DMS114 treated with DMSO at 0.1 percent for 48 hours (cell line): ENCODE measurements around the gene PDK2.

Experiments used
- DNase-seq: peaks from one replicate; lab custom pipeline; 2025; ENCODE audit not compliant: unreplicated experiment; lab: John Stamatoyannopoulos, UW

The PDK2 gene

DNA sequence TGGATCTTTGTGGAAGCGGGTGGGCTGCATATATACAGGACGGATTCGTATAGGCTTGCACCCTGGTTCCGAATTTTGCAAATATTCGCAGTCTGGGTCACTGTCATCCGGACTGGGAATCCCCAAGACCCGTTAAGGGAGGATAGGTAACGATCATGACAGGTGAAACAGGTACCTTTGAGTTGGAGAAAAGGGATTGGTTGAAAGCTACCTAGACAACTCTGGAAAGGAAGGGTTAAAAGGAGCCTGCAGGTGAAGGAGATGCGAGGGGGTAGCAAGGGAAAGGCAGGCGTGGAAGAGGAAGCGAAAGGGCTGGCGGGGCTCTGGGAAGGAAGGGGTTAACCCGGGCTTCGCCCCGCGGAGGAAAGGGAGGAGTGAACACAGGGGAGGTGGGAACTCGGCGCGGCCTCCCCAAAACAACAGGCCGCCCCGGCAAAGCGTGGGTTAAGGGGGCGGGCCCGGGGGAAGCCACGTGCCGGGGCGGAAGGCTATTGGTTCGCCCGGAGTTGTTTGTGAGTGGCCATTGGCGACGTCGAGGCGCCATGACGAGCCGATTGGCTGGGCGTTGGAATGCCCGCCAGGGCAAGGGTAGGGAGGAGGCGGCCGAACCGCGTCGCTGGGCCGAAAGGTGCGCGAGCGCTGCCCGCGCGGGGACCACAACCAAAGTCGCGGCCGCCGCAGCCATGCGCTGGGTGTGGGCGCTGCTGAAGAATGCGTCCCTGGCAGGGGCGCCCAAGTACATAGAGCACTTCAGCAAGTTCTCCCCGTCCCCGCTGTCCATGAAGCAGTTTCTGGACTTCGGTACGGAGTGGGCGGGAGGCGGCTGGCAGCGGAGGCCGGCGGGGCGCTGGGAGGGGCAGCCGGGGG is at the start of gene PDK2:
TSS of gene PDK2 (plus strand) at position 599 of the 867 bp plus-strand sequence. CDS start at position 684, 85 bp downstream.
- peak; percentile 81 for DNase-seq

DNA sequence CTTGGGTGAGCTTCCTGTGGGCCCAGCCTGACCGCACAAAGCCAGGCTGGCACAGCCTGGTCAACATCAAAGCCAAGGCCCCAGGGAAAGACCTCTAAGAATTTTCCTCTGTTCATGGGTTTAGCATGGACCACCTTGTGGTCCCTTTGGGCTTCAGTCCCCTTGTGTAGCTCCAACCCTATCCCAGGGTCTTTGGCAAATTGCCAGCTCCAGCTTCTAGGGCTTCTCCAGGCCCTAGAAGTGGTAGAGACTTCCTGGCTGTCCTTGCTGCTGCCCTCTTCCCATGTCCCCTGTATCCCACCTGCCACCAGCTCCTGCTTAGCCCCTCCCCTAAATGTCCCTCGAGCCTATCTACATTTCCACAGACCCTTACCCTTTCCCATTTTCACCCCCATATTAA is 49.0 kb upstream of the PDK2 start:
- no peak for DNase-seq

DNA sequence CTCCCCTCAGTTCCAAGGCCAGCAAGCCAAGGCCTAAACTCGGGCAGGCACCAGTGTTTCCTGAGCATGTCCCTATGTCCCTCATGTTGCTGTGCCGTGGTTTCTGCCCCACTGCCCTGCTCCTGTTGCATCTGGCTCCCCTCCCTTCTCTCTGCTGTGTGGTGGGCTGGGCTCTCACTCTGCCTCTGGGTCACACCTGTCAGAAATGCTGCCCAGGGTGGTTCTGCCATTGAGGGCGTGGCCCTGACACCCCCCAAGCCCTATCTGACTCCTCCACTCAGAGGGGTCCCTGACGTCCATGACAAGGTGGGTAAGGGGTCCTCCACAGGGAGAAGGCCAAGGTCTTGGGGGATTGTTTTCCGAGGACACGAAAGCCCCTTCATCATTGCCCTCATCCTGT is 48.5 kb upstream of the PDK2 start:
- DNase-seq, result no peak

DNA sequence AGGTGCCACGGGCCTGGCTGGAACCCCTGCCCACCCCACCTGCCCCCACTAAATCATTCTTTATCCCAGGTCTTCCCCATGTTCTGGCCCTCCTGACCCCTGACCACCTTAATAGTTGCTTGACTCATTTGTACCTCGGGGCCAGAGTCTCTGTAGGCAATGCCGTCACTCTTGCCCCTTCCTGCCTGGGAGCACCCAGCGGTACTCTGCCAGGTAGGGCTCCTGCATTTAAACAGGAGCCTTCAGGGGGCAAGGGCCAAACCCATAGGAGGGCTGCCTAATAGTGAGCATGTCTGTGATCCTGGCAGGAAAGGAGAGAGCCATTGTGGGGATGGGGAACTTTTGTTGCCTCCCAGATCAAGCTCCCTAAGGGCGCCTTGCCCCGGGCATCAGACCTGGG is 48.1 kb upstream of the PDK2 start:
- DNase-seq, result no peak

DNA sequence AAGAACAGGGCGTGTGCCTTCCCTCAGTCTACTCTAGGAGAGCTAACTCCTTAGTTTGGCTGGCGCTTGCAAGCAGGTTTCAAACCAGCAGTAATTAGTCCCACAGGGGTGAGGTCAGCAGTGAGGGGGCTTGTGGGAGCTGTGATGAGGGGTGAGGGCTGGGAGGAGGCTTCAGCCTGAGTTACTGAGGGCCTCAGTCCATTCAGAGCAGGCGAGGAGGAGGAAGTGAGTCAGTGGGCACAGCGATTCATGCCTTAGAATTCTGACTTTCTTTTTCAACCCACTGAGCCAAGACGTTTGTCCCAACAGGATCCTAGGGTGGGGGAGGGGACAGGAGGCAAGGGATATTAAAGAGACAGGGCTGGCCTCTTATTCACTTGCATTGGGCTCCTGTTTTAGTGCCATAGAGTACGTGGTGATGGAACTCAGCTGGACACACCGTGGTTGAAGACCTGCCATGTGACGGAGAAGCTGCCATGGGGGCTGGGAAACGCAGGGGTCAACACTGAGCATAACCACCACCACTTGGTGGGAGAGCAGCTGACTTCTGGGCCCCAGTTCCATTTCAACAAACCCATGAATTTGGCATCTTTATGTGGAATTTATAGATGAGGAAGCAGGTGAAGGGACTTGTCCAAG is 47.5 kb upstream of the PDK2 start:
- no peak for DNase-seq

DNA sequence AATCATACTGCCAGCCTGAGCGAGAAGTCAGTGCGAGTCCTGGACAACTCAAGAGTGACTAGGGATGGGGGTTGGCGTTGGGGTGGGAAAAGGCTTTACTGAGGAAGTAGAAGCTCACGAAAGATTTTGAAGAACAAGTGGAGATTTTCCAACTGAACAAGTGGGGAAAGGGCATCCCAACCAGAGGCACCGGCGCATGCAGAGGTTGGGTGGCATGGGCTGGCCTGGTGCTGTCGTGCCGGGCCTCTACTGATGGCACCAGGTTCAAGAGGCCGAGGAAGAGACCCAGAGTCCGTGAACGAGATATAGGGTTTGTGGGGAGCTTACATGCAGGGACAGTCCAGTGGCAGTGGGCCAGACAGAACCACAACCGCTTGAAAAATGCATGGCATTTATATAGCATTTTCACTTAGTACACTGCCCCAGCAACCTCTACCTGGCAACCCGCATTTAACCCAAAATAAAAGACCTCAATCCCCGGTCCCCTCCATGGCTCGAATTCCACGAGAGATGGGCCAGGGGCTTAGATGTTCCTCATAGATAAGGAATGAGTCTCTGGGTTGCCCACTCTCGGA is 46.9 kb upstream of the PDK2 start:
- DNase-seq, result no peak

DNA sequence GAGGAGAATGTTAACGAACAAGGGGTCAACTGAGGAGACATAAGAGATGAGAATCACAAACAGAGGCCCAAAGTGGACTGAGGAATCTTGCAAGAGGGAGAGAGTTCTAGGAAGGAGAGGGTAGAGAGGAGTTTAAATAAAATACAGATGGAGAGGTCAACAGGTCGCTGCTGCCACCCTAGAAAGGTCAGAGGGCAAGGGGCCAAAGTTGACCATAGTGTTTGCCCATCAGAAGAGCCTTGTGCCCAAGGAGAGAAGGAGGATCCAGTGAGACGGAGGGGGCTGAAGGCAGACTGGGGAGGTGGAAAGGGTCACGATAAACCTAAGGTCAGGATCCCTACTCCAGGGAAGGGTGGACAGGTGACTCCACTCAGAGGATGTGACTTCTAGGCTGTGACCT is 46.2 kb upstream of the PDK2 start:
- DNase-seq, result no peak

DNA sequence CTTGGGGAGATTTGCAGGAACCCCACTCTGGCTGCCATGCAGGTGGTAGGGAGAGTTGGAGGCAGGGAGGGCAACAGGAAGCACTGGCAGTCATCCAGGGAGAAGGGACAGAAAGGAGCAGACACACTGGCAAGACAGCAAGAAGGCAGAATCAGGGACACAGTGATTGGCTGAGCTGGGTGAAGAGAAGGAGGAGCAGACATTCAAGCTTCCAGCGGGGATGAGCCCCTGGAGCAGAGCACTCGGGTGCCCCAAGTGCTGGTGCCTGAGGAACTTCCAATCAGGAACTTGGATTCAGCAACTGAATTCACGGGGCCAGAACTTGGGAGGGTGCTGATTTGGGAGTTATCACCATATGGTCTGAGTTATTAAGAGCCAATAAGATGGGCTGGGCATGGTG is 45.5 kb upstream of the PDK2 start:
- DNase-seq, result no peak

DNA sequence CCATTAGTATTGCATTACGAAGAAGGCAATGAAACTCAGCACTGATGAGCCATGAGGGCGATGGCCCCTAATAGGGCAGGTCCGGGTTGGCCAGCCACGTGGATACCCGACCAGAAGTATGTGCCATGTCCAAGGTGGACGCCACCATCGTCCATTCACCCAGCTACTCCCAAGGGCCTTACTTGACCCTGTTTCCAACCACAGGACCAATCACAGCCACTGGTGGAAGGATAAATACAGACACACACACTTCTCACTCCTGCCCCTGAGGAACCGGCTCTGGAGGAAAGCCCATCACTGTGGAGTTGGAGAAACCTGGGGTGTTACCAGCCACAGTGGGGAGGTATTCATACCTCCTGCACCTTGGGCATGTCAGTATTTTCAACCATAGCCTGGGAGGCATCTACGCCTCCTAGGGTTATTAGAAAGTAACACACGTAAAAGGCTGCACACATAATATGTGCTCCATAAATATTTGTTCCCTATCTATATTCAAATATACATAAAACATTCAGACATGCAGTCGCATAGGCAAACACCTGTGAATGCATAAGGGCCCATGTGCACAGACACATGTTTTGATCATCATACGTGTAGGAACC is 44.6 kb upstream of the PDK2 start:
- DNase-seq, result no peak

DNA sequence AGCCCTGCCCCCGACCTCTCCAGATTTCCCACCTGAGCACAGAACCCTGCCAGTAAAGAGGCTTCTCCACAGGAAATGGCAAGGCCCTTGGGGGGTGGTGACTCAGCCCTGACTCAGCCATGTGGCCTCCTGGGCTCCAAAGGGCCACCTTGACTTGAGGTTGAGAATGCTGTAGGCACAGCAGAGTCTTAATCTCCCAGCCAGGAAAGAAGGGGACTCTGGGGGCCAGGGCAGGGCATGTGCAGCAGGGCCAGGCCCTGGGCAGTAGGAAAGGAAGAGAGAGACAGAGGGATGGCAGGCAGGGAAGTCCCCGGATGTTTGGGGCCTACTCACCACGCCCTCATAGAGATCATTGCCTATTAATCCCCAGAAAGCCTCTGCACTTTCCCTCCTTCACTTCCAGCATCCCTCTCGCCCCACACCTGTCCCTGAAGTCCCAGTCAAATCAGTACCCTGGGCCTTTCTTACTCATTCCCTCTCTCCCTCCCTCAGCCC is 44.0 kb upstream of the PDK2 start:
- DNase-seq, result no peak

DNA sequence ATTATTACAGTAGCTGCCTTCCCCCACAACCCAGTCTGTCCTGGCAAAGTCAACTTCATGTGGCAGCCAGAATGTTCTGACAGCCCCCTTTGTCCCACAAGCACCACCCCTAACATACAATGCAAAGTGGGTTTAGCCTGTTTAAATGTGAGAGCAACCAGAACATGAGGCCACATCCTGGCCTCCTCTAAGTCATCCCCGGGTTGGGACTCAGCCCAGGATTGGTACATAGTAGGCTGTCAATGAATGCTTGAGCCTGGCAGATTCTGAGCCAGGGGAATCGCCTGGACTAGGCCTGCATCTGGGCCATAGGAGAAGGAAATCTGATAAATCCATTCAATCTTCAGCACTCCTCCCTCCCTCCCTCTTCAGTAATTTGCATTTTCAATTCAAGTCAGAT is 43.5 kb upstream of the PDK2 start:
- DNase-seq, result no peak

DNA sequence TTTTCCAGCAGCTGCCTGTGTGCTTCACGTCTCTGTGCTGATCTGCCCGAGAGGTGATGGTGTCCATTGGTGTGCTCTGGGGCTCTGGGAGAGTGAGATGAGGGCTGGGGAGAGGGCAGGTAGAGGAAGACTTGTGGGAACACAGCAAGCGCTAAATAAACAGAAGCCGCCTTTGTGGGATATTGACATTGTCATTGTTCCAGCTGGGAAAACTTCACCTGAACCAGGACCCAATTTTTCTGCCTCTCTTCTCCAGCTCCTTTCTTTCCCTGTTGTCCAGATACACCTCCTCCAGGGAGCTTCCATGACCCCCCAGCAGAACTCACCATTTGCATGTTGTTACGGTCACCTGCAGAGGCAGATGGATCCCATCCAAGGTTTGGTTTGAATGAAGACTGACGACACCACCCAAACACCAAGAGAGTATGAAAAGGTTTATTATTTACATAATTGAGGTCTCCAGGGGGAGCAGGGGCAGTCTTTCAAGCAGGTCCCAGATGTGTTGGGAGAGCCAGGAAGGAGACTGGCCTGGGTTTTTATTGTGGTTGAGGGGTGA is 42.8 kb upstream of the PDK2 start:
- no peak for DNase-seq

DNA sequence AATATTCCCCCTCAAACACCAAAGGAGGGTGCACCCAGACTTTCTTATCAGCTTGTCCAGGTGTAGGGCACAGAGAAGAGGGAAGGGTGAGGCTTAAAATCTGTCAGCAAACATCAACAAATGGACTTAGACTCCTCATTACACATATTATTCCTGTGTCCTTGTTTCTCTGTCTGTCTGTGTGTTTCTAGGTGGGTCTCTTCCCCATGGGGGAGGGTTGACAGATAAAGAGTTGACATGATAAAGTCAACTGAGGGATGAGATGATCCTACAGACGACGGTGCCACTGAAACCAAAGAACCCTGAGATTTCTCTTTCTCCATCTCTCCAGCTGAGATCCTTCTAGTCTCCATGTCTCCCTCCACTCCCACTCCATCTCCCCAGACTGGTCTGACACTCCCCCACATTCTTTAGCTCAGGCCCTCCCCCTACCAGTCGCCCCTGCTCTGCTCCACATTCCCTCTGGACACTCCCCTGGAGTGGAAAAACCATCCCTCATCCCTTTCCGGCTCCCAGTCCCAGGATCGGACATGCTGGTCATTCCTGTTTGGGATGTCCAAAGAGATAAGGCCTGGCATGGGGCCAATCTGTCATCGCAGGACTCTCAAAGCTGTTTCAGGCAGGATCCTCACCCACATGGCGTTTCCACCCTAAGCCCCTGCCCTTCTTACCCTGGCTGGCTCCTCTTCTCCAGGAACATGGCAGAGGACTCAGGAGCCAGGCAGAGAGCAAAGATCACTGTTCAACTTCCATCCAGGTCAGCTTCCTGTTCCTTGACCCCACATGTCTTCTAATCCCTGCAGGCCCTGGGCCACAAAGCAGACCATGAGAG is 42.1 kb upstream of the PDK2 start:
- DNase-seq, result no peak

DNA sequence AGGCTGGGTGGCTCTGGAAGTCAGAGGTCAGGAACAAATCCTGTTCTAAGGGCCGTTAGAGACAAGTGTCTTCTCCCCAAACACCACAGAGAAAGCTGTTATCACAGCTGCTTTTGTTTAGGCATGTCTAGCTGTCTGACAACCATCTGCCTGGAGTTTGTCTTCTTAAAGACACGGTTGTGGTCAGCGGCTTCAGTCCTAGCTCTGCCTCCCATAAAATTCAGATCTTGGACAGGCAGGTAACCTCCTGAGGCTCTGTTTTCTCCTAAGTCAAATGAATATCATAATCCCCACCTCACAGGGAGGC is 41.5 kb upstream of the PDK2 start:
- no peak for DNase-seq

DNA sequence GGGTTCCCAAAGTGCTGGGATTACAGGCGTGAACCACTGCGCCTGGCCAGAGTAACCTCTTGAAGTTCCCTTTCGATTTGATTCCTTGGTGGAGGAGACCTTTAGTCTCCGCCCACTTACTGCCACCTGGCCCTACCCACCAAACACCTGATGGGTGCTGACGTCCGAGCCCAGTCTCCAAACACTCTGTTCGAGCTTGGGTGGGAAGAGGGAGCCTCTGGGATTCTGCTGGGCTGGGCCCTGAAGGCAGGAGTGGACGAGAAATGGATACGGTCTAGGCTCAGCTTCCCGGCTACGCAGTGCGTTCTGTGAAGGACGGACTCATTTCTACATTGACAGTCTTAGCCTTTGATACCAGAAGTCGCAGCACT is 40.1 kb upstream of the PDK2 start:
- DNase-seq, result no peak

DNA sequence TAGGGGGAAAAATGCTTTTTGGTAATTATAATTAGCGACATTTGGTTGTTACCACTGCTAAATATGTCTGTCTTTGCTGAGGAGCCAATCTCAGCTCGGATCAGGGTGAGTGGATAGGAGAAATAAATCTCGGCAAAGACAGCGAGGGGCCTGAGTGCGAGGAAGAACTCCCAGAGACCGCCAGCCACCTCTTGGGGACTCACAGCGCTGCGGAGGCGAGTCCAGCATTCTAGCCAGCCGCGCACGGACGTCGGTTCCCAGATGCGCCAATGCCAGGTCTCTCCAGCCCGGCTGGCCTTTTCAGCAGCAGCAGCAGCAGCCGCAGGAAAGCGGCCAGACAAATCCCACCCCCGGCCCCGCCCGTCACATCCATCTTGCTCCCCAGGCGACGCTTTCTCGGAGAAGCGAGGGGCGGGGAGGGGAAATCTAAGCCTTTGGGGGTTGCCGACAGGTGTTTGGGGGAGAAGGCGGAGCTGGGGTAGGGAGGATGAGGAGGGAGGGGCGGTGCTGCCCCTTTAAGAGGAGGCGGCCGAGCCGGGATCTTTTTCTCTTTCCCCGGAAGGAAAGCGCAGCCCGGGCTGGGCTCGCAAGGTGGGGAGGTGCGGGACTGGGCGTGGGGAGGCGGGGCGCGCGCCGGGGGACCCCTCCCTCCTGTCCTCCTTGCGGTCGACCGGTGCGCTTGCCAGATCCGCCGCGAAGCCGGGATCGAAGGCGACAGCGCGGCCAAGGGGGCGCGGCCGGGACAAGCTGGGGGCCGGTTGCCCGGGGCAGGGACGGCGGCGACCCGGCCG is 39.5 kb upstream of the PDK2 start, which contains the start of gene ITGA3:
TSS of gene ITGA3 (plus strand) at position 685 of the 791 bp plus-strand sequence. CDS start 330 bp downstream, outside the sequence.
- DNase-seq, result peak; percentile 42

DNA sequence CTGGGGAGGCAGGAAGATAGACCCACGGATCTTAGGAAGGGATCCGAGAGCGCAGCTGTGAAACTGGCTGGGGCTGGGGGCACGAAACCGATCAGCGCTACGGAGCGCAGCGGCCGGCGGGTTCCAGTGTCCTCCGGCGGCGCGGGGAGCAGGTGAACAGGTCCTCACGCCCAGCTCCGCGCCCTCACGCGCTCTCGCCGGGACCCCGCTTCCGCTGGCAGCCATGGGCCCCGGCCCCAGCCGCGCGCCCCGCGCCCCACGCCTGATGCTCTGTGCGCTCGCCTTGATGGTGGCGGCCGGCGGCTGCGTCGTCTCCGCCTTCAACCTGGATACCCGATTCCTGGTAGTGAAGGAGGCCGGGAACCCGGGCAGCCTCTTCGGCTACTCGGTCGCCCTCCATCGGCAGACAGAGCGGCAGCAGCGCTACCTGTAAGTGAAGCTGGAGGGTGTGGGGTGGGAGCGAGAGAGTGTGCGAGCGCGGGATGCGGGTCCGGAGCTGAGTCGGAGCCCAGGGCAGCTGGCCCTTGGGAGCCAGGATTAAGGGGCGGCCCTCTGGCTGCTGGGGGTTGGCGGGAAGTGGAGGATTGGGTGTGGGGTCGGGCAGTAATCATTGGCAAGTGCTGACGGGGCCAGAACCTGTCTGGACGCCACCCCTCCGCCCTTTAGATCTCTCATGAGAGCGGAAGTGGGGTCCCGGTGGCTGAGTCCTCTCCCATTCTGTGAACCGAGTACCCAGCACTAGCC is 38.8 kb upstream of the PDK2 start:
- DNase-seq, result no peak

DNA sequence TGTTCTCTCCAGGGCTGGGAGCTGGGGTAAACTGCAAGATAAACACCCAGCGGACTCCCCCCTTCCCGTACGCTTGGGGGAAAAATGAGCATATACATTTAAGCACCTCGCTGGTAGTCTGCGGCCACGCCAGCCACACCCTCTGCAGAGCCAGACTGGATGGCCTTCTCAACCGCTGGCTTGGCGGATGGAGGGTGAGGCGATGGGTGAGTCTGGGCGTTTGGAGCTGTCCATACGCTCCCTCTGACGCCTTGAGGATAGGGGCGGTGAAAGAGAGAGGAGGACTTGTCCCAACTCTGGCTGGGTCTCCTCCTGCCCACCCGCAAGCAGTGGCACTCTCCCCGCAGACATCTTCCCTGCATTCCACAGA is 38.2 kb upstream of the PDK2 start:
- DNase-seq, result no peak

DNA sequence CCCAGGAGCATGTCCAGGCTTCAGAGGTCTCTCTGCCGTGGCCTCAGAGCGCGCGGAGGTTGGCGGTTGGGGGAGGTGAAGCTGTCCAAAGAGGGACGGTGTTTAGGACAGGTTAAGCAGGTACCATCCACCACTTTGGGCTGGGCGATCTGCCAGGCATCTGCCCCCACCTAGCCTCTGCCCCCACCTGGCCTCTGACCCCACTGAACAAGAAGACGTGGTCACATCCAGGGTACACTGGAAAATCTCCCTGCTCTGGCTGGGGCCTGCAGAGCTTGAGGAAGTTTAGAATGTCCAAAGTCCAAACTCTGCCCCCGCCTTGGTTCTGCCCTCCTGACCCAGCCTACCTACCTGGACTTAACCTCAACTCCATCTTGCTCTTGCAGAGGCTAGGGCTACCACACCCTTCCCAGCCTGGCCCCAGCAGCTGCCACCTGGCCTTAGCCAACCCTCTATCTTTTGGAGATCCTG is 37.6 kb upstream of the PDK2 start:
- DNase-seq, result no peak
